ENCODE results near the gene PCDHGA10.

DNA sequence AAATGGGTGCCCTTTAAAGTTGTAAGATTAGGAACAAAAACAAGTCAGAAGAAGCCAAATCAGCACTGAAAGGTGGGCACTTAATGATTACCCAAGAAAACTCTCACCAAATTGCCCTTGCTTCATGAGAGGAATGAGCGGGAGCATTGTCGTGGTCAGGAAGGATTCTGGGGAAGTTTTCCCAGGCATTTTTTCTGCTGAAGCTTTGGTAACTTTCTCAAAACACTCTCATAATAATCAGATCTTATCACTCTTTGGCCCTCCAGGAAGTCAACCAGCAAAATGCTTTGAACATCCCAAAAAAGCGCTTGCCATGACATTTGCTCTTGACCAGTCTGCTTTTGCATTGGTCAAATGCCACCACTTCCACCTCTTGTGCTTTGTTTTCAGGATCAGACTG, 52.6 kb downstream of the PCDHGA10 start:
- TF ChIP-seq POLR2A (IDR thresholded peaks at IDR 0.05) (no peak), POLR2AphosphoS5 (IDR thresholded peaks at IDR 0.05) (no peak)
